HG02571 (cell line): ENCODE measurements around the gene CDC73.
"Not testable (repeated sequence)": the region's sequence is repeated elsewhere in the genome, so short reads cannot be mapped to it uniquely, and the experiment has no call there.

Experiments
- ATAC-seq: cut with Tn5 transposase; IDR thresholded peaks from one replicate; pipeline ENCODE4 v1.9.1; 2021; ENCODE audit warnings: mild to moderate bottlenecking, moderate library complexity; ENCODE audit not compliant: unreplicated experiment

Gene CDC73

DNA sequence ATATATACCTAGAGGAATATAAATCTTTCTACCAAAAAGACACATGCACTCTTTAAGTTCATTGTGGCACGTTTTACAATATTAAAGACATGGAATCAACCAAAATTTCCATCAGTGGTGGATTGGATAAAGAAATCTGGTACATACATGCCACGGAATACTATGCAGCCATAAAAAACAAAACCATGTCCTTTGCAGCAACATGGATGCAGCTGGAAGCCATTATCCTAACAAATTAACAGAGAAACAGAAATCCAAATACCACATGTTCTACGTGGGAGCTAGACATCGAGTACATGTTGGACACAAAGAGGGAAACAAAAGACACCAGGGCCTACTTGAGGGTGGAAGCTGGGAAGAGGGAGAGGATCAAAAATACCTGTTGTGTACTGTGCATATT, 97.6 kb downstream of the CDC73 start:
- ATAC-seq, result no peak

DNA sequence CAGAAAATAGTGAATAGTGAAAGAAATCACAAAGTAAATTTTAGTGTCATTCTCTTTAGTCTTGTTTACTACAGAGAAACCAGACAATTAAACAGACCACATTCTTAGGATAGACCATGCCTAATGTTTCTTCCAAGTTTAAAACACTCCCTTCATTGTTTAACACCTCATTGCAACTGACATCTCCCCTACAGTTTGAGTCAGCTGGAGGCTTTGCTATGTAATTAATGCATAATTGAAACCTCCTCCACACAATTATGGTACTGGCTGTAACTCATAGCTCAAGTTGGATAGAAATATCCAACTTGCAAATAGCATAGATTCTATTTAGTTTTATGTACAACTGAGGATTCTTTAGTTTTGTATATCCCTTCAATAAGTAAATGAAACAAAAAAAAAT, 99.8 kb downstream of the CDC73 start:
- no peak for ATAC-seq

DNA sequence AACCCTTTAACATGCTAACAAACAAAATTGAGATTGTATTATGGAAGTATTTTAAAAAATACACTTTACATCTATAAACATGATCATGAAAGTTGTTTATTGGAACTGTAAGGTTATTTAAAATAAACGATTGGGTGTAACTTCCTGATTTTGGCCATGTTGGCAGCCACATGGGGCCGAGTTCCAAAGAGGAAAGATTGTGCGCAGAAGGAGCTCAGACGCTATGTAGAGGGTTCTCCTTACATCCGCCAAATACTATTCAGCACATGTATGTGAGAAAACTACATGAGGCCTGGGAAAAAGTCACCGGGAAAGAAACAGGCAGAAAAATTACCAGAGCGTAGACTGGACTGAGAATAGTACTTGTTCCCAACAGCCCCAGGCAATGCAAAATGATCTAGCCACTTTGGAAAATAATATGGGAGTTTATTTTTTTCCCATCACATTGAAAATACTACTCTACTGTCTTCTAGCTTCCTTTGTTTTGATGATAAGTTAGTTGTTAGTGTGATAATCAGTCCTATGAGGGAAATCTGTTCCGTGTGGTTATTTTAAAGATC, 100.3 kb downstream of the CDC73 start:
- ATAC-seq, result no peak

DNA sequence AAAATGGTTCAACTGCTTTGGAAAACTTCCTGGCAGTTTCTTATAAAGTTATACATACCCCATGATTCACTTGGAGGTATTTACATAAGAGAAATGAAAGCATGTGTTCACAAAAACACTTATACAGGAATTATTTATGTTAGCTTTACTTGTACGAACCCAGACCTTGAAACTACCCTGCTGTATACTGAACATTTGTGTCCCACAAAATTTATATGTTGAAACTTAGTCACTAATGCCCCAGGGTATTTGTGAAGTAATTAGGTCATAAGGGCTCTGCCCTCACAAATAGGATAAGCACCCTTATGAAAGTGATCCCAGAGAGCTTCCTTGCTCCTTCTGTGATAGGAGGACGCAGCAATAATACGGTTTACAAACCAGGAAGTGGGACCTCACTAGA, 107.3 kb downstream of the CDC73 start:
- no peak for ATAC-seq

DNA sequence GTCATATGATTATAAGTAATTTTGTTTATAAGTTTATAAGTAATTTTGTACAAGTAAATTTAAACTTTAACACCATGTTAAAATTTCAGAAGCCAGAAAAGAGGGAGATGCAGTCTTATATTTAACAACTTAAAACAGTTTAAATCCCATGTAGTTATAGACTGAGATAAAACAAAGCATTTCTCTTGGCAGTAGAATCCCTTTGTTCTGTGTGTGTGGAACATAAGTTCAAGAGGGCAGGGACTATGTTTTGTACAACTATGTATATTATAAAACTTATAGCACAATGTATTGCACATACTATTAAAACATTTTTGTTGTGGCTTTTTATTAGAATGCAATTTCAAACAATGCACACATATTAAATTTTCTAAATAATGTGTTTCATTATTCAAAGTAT, 109.3 kb downstream of the CDC73 start:
- not testable (repeated sequence) for ATAC-seq

DNA sequence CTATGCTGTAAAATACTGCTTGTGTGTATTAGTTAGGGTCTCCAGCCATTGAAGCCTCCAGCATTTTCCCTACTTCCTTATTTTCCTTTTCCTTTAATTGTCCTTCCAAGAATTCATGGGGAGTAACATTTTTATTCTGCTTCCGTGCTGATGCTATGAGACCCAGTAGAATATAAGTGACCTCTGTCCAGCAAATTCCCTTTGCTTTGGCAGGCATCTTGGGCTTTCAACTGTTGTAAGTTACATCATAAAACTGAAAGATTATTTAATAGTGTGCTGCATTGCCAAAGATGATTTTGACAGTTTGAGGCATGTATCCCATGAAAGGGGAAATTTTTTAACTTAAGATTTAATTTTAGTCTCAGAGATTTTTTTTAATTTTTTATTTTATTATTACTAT, 112.7 kb downstream of the CDC73 start:
- no peak for ATAC-seq

DNA sequence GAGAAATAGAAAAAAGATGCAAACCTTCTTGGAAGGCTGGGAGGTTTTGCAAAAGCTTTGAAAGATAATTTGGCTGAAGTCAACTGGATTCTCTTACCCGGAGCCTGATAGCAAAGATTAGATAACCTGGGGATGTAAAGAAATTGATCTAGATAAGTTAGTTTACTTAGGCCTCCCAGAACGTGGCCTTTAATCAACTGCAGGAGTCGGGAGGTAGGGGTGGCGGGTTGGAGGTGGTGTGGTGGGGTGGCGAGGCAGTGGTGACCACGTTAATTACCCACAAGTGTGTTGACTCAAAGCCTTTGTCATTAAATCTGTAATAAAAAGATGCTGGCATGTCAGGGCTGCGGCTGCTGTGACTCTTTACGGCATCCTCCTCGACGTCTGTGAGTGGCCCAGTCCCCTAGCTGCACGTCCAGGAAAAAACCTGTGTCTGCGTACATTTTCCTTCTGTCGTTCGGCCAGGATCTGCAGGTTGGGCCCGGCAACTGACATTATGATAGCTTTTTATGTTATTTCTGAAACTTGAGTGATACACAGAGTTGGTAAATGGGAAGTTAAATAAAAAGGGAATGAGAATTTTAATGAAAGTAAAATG, 115.6 kb downstream of the CDC73 start:
- ATAC-seq, result no peak

DNA sequence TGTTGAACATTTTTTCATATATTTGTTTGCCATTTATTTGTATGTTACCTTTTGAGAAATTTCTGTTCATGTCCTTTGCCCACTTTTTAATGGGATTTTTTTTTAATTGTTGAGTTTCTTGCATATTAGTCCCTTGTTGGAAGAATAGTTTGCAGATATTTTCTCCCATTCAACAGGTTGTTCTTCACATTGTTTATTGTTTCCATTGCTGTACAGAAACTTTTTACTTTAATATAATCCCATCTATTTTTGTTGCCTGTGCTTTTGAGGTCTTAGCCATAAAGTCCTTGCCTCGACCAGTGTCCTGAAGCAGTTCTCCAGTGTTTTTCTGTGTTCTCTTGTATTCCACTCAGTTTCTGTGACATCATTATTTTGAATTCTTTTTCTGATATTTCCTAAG, 118.8 kb downstream of the CDC73 start:
- no peak for ATAC-seq

DNA sequence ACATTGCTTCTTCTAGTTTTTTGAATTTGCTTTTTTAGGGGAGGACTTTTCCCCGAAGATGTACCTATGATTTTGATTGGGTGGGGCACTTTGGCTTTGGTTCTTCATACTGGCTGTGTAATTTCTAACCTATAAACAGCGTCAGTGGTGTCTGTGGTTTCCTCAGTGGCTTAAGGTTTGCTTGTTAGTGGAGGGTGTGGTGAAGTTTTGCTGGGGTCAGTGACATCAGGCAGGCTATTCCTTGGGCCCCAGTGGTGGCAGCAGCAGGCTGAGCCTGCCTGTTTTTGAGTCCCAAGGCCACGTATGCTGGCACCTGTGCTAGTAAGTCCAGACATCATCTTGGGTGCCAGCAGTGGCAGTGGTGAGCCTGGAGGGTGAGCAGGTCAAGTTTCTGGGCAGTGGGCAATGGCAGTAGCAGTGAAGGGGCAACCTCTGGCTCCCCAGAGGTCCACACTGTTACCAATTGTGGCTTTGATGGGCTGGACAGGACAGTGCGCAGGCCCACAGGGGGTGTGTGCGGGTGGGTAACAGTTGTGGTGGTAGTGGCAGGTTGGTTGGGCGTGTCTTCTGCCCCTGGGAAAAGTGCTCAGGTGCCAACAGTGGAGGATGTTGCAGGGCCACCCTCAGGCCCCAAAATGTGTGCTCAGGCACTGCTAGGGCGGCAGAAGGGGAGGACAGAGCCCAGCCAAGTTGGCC, 119.4 kb downstream of the CDC73 start:
- no peak for ATAC-seq

DNA sequence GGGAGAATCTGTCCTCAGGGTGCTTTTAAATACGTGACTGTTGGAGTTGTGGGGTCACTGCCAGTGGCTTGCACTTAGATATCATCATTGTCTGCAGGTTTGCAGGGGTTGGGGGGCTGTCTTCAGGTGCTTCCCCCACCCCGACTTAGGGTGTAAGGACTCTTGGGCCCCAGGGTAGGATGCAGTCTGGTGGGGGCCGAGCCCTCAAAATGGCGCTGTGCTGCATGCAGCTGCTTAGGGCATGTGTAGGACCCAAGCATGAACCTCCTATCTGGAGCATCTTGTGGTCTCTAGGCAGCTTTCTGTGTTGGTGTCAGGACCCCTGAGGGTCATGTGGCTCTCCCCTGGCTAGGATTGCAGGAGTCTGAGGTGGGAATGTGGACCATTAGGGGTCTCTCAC, 120.2 kb downstream of the CDC73 start:
- ATAC-seq, result no peak

DNA sequence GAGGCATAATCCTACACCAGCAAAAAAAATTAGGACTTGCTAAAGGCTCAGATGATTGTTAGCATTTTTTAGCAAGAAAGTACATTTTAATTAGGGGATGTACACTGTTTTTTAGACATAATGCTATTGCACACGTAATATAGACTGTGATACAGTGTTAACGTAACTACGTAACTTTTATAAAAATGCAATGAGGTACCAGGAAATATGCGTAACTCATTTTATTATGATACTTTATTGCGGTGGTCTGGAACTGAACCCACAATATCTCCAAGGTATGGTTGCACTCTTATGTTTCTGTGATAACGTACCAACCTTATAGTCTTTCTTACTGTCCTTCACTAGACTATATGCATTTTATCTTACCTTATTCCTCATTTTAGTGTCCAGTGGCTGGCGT, 127.4 kb downstream of the CDC73 start:
- no peak for ATAC-seq

DNA sequence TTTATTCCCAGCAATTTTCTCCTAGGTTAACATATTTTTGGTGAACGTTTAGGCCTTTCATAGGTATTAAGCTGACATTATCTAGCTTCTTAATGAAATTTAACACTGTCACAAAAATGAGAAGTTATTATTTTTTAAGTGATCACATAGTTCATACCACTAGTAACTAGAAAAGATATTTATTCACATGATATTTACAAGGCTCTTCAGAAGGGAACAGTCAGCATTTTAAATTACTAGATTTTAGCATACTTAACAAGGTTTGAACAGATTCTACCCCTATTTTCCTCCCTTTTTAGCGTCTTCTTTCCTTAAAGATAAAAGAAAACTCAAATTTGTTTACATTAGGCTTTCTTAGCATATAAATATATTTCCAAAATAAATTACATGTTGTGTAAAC, 130.1 kb downstream of the CDC73 start:
- no peak for ATAC-seq

DNA sequence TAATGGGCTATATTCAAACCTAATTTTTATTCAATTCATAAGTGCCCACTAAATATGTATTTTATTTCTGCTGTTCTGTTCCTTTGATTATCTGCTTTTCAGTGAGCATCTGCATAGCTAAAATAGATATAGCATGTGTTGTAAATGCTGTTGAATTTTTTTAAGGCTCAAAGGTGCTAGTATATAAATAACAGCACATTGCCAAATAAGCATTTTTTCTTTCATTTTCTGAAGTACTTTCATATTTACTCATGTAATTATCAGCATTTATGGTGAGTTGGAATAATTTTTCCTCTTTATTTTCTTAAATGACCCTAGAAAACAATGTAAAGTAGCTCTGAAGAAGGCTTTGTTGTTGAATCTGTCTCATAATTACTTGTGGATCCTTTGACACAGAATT, 134.2 kb downstream of the CDC73 start:
- no peak for ATAC-seq

DNA sequence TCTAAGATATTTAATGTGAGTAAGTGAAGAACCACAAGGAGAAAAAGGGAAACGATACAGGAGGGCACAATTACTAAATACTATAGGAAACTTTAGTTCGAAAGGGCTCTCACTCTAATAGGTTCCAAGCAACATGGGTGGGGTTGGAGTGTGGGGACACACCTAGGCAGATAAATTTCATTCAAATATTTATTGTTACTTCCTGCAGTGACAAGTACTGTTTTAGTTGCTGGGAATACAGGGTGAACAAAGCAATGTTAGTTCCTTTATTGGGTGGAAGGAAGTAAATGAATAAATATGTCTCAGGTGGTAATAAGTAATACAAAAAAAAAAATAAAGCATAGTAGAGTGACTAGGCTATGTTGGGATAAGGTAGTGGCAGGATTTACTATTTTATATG, 137.8 kb downstream of the CDC73 start:
- ATAC-seq, result no peak

DNA sequence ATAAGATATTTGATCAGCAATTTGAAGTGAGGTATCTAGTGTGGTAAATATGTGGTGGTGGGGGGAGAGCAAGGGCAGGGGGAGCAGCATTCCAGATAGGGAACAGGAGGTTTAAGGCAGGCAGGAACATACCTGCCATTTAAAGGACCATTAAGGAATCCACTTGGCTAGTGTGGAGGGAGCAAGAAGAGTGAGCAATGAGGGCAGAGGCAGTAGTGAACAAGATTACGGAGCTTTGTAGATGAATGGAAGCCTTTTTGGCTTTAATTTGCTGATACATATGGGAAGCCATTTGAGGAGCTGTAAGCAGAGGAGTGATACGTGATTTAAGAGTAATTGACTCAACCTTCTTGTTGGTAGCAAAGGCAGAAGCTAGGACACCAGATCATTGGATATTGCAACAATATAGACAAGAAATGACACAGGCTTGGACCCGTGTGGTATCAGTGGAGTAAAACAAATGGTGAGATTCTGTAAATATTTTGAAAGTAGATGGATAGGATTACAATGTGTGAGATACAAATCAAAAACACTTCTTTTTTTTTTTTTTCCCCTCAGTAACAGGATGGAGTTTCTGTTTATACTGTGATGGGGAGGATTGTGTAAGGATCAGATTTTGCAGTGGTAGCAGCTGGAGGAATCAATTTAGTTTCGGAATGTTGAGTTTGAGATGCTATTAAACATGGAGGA, 138.4 kb downstream of the CDC73 start:
- ATAC-seq, result no peak

DNA sequence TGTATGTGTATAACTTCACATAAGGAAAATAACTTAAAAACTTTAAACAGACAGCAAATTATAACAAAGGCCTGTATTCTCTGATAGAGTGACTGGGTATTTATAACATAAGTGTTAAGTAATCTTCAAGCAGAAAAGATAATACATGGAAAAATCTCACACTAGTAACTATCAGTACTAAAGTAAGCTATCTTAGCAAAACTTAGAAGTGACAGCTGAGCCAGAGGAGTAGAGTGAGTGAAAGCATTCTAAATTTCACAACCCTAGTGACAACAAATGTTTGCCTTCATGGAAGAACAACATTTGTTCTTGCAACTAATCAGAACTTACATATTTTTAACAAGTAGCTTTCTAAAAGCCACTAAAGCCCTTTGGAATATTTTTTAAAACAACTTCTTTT, 139.1 kb downstream of the CDC73 start:
- no peak for ATAC-seq

DNA sequence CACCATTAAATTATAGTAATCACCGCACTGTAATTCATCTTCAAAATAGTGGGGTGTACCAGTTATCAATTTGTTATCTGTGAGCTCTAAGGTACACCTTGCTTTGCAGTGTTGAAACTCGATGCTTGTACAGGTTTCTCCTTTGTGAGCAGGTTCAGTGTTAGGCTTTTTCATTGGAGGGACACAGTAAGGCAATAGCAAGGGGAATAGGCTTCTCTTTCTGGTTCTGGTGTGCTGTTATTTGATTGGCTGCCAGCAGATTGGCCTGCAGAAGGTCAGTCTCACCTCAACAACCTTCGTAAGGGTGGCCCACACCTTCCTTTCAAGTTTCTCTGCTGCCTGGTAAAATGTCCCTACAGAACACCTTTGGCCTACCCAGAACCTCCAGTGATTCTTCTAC, 140.8 kb downstream of the CDC73 start:
- no peak for ATAC-seq

DNA sequence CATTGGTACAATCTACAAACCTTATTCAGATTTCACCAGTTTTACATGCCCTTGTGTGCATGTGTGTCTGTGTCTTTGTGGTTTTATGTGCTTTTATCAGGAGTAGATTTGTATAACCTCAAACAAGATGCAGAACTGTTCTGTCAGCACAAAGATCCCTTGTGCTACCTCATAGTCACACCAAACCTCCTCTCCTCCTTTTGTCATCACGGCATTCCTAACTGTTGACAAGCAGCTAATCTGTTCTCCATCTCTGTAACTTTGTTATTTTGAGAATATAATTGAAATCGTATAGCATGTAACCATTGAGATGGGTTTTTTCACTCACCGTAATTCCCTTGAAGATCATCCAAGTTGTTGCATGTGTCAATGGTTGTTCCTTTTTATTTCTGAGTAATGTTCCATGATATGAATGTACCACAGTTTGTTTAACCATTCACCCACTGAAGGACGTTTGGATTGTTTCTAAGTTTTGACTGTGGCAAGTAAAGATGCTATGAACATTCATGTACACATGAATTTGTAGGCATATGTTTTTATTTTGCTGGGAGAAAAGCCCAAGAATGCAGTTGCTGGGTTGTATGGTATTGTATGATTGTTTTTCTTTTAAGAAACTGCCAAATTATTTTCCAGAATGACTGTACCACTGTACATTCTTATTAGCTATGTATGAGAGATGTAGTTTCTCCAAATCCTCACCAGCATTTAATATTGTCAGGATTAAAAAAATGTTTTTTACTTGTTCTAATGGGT, 142.7 kb downstream of the CDC73 start:
- ATAC-seq, result no peak

DNA sequence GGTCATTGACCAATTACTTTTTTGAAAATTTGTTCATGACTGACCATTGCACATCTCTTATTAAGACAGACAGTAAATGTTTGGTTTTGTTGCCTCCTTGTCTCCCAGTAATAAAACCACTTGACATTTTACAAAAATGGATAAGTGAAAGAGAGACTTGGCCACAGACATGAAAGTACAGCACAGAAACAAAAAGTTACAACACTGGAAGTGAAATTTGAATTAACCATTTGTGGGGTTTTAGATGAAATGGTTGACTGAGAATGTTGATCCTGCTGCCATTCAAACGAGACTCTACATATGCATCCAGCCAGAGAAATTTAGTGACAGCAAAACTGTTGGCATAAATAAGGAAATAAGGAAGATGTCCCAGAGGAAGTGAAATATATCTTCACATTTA, 143.9 kb downstream of the CDC73 start:
- ATAC-seq, result no peak

DNA sequence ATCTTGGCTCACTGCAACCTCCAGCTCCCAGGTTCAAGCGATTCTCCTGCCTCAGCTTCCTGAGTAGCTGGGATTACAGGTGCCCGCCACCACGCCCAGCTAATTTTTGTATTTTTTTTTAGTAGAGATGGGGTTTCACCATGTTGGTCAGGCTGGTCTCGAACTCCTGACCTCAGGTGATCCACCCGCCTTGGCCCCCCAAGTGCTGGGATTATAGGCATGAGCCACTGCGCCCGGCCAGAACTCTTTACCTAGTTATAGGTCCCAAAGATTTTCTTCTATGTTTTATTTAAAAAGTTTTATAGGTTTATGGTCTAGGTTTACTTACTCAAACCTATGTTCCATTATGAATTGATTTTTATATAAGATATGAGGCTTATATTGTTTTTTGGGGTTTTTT, 145.0 kb downstream of the CDC73 start:
- ATAC-seq, result not testable (repeated sequence)

DNA sequence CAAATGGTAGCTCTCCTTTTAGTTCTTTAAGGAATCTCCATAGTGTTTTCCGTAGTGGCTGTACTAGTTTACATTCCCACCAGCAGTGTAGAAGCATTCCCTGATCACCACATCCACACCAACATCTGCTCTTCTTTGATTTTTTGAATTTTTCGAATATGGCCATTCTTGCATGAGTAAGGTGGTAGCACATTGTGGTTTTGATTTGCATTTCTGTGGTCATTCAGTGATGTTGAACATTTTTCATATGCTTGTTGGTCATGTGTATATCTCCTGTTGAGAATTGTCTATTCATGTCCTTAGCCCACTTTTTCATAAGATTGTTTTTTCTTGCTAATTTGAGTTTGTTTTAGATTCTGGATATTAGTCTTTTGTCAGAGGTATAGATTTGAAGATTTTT, 149.2 kb downstream of the CDC73 start:
- ATAC-seq, result peak; percentile 77
